Stomach (tissue), 4 donors: ENCODE results near the gene CCT3.

Experiments used
- CTCF ChIP-seq, 7 experiments: fragments of 450-650 bp in 4 of 7; fragments of 200-600 bp in 3 of 7; sonication (generic) in 3 of 7; IDR thresholded peaks; one replicate each; pipeline ENCODE4 v1.5.1; 2016 to 2019; ENCODE audit warnings: antibody characterized with exemption in 7 of 7, control low read depth in 2 of 7, mild to moderate bottlenecking in 1 of 7
- POLR2A ChIP-seq, 4 donors: fragments of 450-650 bp; IDR thresholded peaks; one replicate each; pipeline ENCODE4 v1.6.1; 2016; ENCODE audit warnings: antibody characterized with exemption in 4 of 4, control low read depth in 2 of 4, mild to moderate bottlenecking in 1 of 4, moderate library complexity in 1 of 4

GRCh38 chr1:156260896-156261295 lies 77.2 kb downstream of the CCT3 start:
- TF ChIP-seq CTCF (IDR thresholded peaks at IDR 0.05) (no peak), POLR2A (IDR thresholded peaks at IDR 0.05) (no peak)
